ENCODE measurements around the gene PLLP.

Gene PLLP

GRCh38 chr16:57225978-57226377 is 58.5 kb downstream of the PLLP start:
- no peak for DNase-seq (ENCODE audit: low spot score)

- DNase-seq (ENCODE audit: low spot score), result no peak
Observed at GRCh38 chr16:57224651-57225335, 59.7 kb downstream of the PLLP start.

- DNase-seq (ENCODE audit: low spot score), result no peak
Observed at GRCh38 chr16:57223057-57223456, 61.4 kb downstream of the PLLP start.

GRCh38 chr16:57216968-57217367 is 67.5 kb downstream of the PLLP start:
- DNase-seq (ENCODE audit: low spot score), result no peak

- DNase-seq (ENCODE audit: low spot score), result no peak
Observed at GRCh38 chr16:57213462-57213861, 71.0 kb downstream of the PLLP start.

GRCh38 chr16:57209780-57210179 is 74.7 kb downstream of the PLLP start:
- DNase-seq (ENCODE audit: low spot score), result no peak

- no peak for DNase-seq (ENCODE audit: low spot score)
Observed at GRCh38 chr16:57208926-57209325, 75.5 kb downstream of the PLLP start.
